OCI-LY1 (cell line): ENCODE measurements around the gene TMEM33.
"Not testable (repeated sequence)": the region's sequence is repeated elsewhere in the genome, so short reads cannot be mapped to it uniquely, and the experiment has no call there.

Experiments used
- H2AFZ ChIP-seq: fragments of 200-600 bp; sonication (generic), shearing (Covaris generic); 2 replicates; pipeline ENCODE4 v1.6.0; 2014; ENCODE audit warnings: antibody characterized with exemption, mild to moderate bottlenecking, low read length
- H3F3A ChIP-seq: fragments of 200-600 bp; sonication (generic), shearing (Covaris generic); 2 replicates; pipeline ENCODE4 v1.6.0; 2014; ENCODE audit warnings: mild to moderate bottlenecking, antibody characterized with exemption, low read length, moderate library complexity; ENCODE audit not compliant: insufficient read depth
- H3K27ac ChIP-seq: fragments of 200-600 bp; sonication (generic); 2 replicates; pipeline ENCODE4 v1.5.1; 2014; ENCODE audit warnings: low read length, mixed run types, mild to moderate bottlenecking, low read depth; ENCODE audit not compliant: poor library complexity, severe bottlenecking
- H3K27me3 ChIP-seq: fragments of 200-600 bp; sonication (generic); 2 replicates; pipeline ENCODE4 v1.6.0; 2014; ENCODE audit warnings: antibody characterized with exemption, mild to moderate bottlenecking, low read length, moderate library complexity; ENCODE audit not compliant: insufficient read depth
- H3K36me3 ChIP-seq: fragments of 200-600 bp; sonication (generic); 2 replicates; pipeline ENCODE4 v1.6.1; 2014; ENCODE audit warnings: mild to moderate bottlenecking, antibody characterized with exemption, low read length, moderate library complexity, mixed read lengths; ENCODE audit not compliant: insufficient read depth
- H3K4me1 ChIP-seq: fragments of 200-600 bp; sonication (generic); 2 replicates; pipeline ENCODE4 v1.5.1; 2014; ENCODE audit warnings: mild to moderate bottlenecking, low read length, moderate library complexity; ENCODE audit not compliant: insufficient read depth, severe bottlenecking
- H3K4me2 ChIP-seq: fragments of 200-600 bp; sonication (generic), shearing (Covaris generic); 2 replicates; pipeline ENCODE4 v1.6.1; 2014; ENCODE audit warnings: low read length
- H3K4me3 ChIP-seq: fragments of 200-600 bp; sonication (generic); 2 replicates; pipeline ENCODE4 v1.5.1; 2014; ENCODE audit warnings: low read length, low read depth, mild to moderate bottlenecking, mixed read lengths; ENCODE audit not compliant: poor library complexity, severe bottlenecking
- H3K79me2 ChIP-seq: fragments of 200-600 bp; shearing (Covaris generic); 2 replicates; pipeline ENCODE4 v1.6.1; 2016; ENCODE audit warnings: mixed run types, low read length, mixed read lengths; ENCODE audit not compliant: insufficient read depth
- H3K9ac ChIP-seq: fragments of 200-600 bp; sonication (generic), shearing (Covaris generic); 2 replicates; pipeline ENCODE4 v1.6.1; 2014; ENCODE audit warnings: mild to moderate bottlenecking, low read length, mixed read lengths
- H3K9me2 ChIP-seq: fragments of 200-600 bp; sonication (generic), shearing (Covaris generic); 2 replicates; pipeline ENCODE4 v1.6.1; 2014; ENCODE audit warnings: low read depth, mild to moderate bottlenecking, low read length, mixed read lengths
- H3K9me3 ChIP-seq: fragments of 200-600 bp; shearing (Covaris generic); 2 replicates; pipeline ENCODE4 v1.6.1; 2014; ENCODE audit warnings: low read length, mixed read lengths
- H4K20me1 ChIP-seq: fragments of 200-600 bp; sonication (generic), shearing (Covaris generic); 2 replicates; pipeline ENCODE4 v1.6.0; 2016; ENCODE audit warnings: mild to moderate bottlenecking, low read length; ENCODE audit not compliant: insufficient read depth
- CTCF ChIP-seq: fragments of 200-600 bp; sonication (generic), shearing (Covaris generic); IDR thresholded peaks from 2 replicates; pipeline ENCODE4 v1.5.1; 2017; ENCODE audit warnings: mild to moderate bottlenecking, antibody characterized with exemption, low read length, moderate library complexity, mixed read lengths
- EZH2 ChIP-seq: fragments of 200-600 bp; sonication (generic), shearing (Covaris generic); IDR thresholded peaks from 2 replicates; pipeline ENCODE4 v1.8.0; 2017; ENCODE audit warnings: borderline replicate concordance, mixed run types, mild to moderate bottlenecking, antibody characterized with exemption, low read length, moderate library complexity, mixed read lengths

The TMEM33 gene

DNA sequence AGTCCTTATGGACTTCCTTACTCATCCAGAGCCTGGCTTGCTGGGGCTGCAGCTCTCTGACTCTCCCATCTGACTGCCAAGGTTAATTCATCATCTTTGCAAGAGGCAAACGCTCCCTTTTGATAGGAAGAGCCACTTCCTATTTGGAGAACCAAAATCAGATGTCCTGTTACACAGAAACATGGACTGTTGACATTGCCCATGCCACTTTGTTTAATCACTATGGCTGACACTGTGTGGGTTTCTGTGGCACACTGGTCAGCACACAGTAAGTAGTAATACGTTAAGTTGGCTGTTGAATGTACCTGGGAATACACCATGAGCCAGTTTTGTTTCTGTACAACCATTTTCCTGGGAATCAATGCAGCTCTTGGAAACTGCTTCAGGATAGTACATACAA is 45.1 kb upstream of the TMEM33 start:
- Histone ChIP-seq H3K4me3 (no peak overlapping the region), H3K36me3 (no peaks in the 10 kb centered on the region), H2AFZ (no peak overlapping the region), H3K4me2 (no peak overlapping the region), H3K9me3 (no peaks in the 10 kb centered on the region), H3K4me1 (no peaks in the 10 kb centered on the region), H3K9me2 (no peaks in the 10 kb centered on the region), H3F3A (no peaks in the 10 kb centered on the region), H3K27ac (no peak overlapping the region), H3K9ac (no peak overlapping the region), H3K27me3 (no peaks in the 10 kb centered on the region), H3K79me2 (no peaks in the 10 kb centered on the region), H4K20me1 (no peaks in the 10 kb centered on the region)
- TF ChIP-seq EZH2: no peak
- no peak for TF ChIP-seq CTCF

DNA sequence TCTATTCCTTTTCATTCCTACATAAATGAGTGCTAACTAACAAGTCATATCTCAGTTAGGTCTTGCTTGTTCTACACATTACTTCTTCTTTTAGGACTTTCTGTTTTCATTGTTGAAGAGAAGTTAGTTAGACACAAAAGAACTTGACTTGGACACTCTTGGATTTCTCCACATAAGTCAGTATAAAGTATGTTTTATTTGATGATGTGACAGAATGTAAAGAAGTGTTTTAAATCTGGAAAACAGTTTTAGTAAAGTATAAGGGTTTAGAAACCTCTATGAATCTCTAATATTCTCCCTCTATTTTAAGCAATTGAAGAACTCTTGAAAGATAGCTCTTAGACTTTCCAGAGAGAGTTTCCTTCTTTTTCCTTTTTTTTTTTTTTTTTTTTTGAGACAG is 38.6 kb upstream of the TMEM33 start:
- no peaks in the 10 kb centered on the region for H3K9me3 ChIP-seq
- no peaks in the 10 kb centered on the region for H3K36me3 ChIP-seq
- no peaks in the 10 kb centered on the region for H3K79me2 ChIP-seq
- no peaks in the 10 kb centered on the region for H3K4me1 ChIP-seq
- H3K4me3 ChIP-seq: no peak overlapping the region
- H3K27ac ChIP-seq: no peak overlapping the region
- no peak overlapping the region for H2AFZ ChIP-seq
- no peaks in the 10 kb centered on the region for H3K9me2 ChIP-seq
- H3F3A ChIP-seq: no peaks in the 10 kb centered on the region
- no peaks in the 10 kb centered on the region for H3K27me3 ChIP-seq
- no peaks in the 10 kb centered on the region for H4K20me1 ChIP-seq
- no peak overlapping the region for H3K9ac ChIP-seq
- no peak overlapping the region for H3K4me2 ChIP-seq
- TF ChIP-seq EZH2 (no peak), CTCF (no peak)

DNA sequence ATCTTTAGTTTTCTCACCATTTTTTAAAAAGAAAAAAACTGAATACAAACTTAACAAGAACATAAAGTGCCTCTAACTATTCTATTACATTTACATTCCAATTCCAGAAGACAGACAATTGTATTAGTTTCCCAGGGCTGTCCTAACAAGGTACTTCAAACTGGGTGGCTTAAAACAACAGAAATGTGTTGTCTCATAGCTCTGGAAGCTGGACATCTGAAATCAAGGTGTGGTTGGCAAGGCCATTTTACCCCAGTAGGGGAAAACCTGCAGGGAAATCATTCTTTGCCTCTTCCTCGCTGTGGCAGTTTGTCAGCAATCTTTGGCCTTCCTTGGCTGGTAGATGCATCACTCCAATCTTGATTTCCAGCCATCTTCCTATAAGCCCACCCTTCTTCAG is 37.5 kb upstream of the TMEM33 start:
- Histone ChIP-seq H3K9me2 (no peaks in the 10 kb centered on the region), H3F3A (no peaks in the 10 kb centered on the region), H3K9ac (no peak overlapping the region), H3K27ac (no peak overlapping the region), H2AFZ (no peak overlapping the region), H4K20me1 (no peaks in the 10 kb centered on the region), H3K4me1 (no peaks in the 10 kb centered on the region), H3K79me2 (no peaks in the 10 kb centered on the region), H3K36me3 (no peaks in the 10 kb centered on the region), H3K4me2 (no peak overlapping the region), H3K27me3 (no peaks in the 10 kb centered on the region), H3K9me3 (no peaks in the 10 kb centered on the region), H3K4me3 (no peak overlapping the region)
- TF ChIP-seq CTCF: no peak
- TF ChIP-seq EZH2: no peak

GRCh38 chr4:41909136-41909535 is 26.1 kb upstream of the TMEM33 start:
- H3K79me2 ChIP-seq, H3K4me3 ChIP-seq, H3K27me3 ChIP-seq, H3K9me3 ChIP-seq, H3K27ac ChIP-seq, H3K36me3 ChIP-seq, H3K4me2 ChIP-seq, H2AFZ ChIP-seq, H3K9me2 ChIP-seq, H3K9ac ChIP-seq, H3K4me1 ChIP-seq, H4K20me1 ChIP-seq, H3F3A ChIP-seq: not testable (repeated sequence)
